GM23338 (cell line): ENCODE data around the gene ABCA5. TPM values are rescaled to one million over a fixed set of nuclear protein-coding genes. Genes with fewer than 3 reads are reported as not detected.
A peak's percentile ranks its signal among the peaks of the same experiment; 100 is the strongest.

Experiments
- ATAC-seq: fragments of 200-7000 bp; cut with Tn5 transposase; 3 replicates; pipeline ENCODE4 v1.9.1; 2020
- DNase-seq: peaks from one replicate; pipeline ENCODE4 v3.0.0-alpha.2; 2015; ENCODE audit warnings: low spot score
- H2AFZ ChIP-seq: fragments of 200-600 bp; sonication (generic); 2 replicates; pipeline ENCODE4 v1.8.0; 2016; ENCODE audit warnings: antibody characterized with exemption, mild to moderate bottlenecking, moderate library complexity
- H3F3A ChIP-seq: fragments of 200-600 bp; sonication (generic); replicated peaks from 2 replicates; pipeline ENCODE4 v1.8.0; 2017; ENCODE audit warnings: antibody characterized with exemption, mixed run types, low read depth
- H3K27ac ChIP-seq: fragments of 200-600 bp; sonication (generic); 2 replicates; pipeline ENCODE4 v1.6.1; 2016; ENCODE audit warnings: low read depth
- H3K27me3 ChIP-seq: fragments of 200-600 bp; sonication (generic); 2 replicates; pipeline ENCODE4 v1.8.0; 2016; ENCODE audit warnings: mild to moderate bottlenecking, mixed run types, moderate library complexity; ENCODE audit not compliant: insufficient read depth
- H3K36me3 ChIP-seq: fragments of 200-600 bp; sonication (generic); 2 replicates; pipeline ENCODE4 v1.8.0; 2016; ENCODE audit warnings: mild to moderate bottlenecking; ENCODE audit not compliant: insufficient read depth
- H3K4me1 ChIP-seq: fragments of 200-600 bp; sonication (generic); 2 replicates; pipeline ENCODE4 v1.8.0; 2016; ENCODE audit warnings: mild to moderate bottlenecking, moderate library complexity; ENCODE audit not compliant: insufficient read depth
- H3K4me2 ChIP-seq: fragments of 200-600 bp; sonication (generic); 2 replicates; pipeline ENCODE4 v1.7.1; 2017; ENCODE audit warnings: mixed run types
- H3K4me3 ChIP-seq: fragments of 200-600 bp; sonication (generic); 2 replicates; pipeline ENCODE4 v1.6.1; 2016; ENCODE audit warnings: mixed run types
- H3K79me2 ChIP-seq: fragments of 200-600 bp; sonication (generic); replicated peaks from 2 replicates; pipeline ENCODE4 v1.8.0; 2017; ENCODE audit warnings: mild to moderate bottlenecking; ENCODE audit not compliant: insufficient read depth
- H3K9me2 ChIP-seq: fragments of 200-600 bp; sonication (generic); 2 replicates; pipeline ENCODE4 v1.8.0; 2017; ENCODE audit not compliant: insufficient read depth
- H4K20me1 ChIP-seq: fragments of 200-600 bp; sonication (generic); replicated peaks from 2 replicates; pipeline ENCODE4 v1.8.0; 2017; ENCODE audit warnings: mild to moderate bottlenecking; ENCODE audit not compliant: insufficient read depth
- H3K27ac Mint-ChIP-seq: 2 replicates; pipeline ENCODE4 v1.8.0; 2020; ENCODE audit warnings: inconsistent platforms, mild to moderate bottlenecking, moderate library complexity, mixed read lengths
- H3K27me3 Mint-ChIP-seq: 3 replicates; pipeline ENCODE4 v1.8.0; 2022; ENCODE audit warnings: low read depth, mild to moderate bottlenecking, moderate library complexity, mixed read lengths, inconsistent platforms; ENCODE audit not compliant: insufficient read depth, poor library complexity
- H3K36me3 Mint-ChIP-seq: 3 replicates; pipeline ENCODE4 v1.8.0; 2021; ENCODE audit warnings: low read depth, mild to moderate bottlenecking, inconsistent platforms, moderate library complexity, mixed read lengths
- H3K4me1 Mint-ChIP-seq: 3 replicates; pipeline ENCODE4 v1.8.0; 2020; ENCODE audit warnings: mild to moderate bottlenecking, inconsistent platforms, mixed read lengths
- H3K4me3 Mint-ChIP-seq: 3 replicates; pipeline ENCODE4 v1.8.0; 2021; ENCODE audit warnings: moderate library complexity, mild to moderate bottlenecking, inconsistent platforms, mixed read lengths
- H3K9me3 Mint-ChIP-seq: 3 replicates; pipeline ENCODE4 v1.8.0; 2020; ENCODE audit warnings: moderate library complexity, mild to moderate bottlenecking, inconsistent platforms, mixed read lengths
- CTCF ChIP-seq, 2 experiments: fragments of 200-600 bp in 1 of 2; sonication (generic) in 1 of 2; conservative IDR thresholded peaks; 2 replicates each; pipeline versions ENCODE4 v1.5.1 to v1.6.1; 2016 to 2017; ENCODE audit warnings: antibody characterized with exemption in 2 of 2, low read depth in 2 of 2, mild to moderate bottlenecking in 2 of 2, moderate library complexity in 1 of 2
- POLR2AphosphoS5 ChIP-seq: IDR thresholded peaks from 2 replicates; pipeline ENCODE4 v1.6.1; 2016; ENCODE audit warnings: antibody characterized with exemption, low read depth
- ZNF114 ChIP-seq: fragments of 250-450 bp; sonication (Bioruptor Pico); IDR thresholded peaks from 2 replicates; pipeline ENCODE4 v1.5.0; 2020; ENCODE audit warnings: mild to moderate bottlenecking, moderate library complexity
- ZNF462 ChIP-seq: fragments of 250-450 bp; sonication (Bioruptor Pico); IDR thresholded peaks from 2 replicates; pipeline ENCODE4 v1.5.0; 2020; ENCODE audit warnings: mild to moderate bottlenecking, moderate library complexity
- polyA plus RNA-seq: library from polyadenylated mRNA; unstranded; fragments of >200 nt; fragmentation: Nextera tagmentation; extraction: Ambion mirVana; gene quantifications from 2 replicates; pipeline ENCODE4 v1.2.1, GENCODE V29; 2016
- total RNA-seq: library from RNA; depleted of rRNA; stranded (reverse); fragments of >200 nt; shearing (Covaris generic); gene quantifications from 2 replicates; pipeline ENCODE4 v1.2.3, GENCODE V29; 2014

The ABCA5 gene
- total and polyA plus RNA-seq, 2 experiments from 2014 or later: 3.1 to 3.4 TPM

GRCh38 chr17:69361156-69361555 lies 34.2 kb upstream of the ABCA5 start:
- Histone ChIP-seq H3K4me1 (peaks cover 8% of the 10 kb centered on the region; the same call in 1 of the 2 replicates), H3K27me3 (no peaks in the 10 kb centered on the region), H3K4me2 (no peak overlapping the region), H4K20me1 (no peaks in the 10 kb centered on the region), H3F3A (no peaks in the 10 kb centered on the region), H3K36me3 (no peaks in the 10 kb centered on the region), H2AFZ (no peak overlapping the region), H3K79me2 (no peaks in the 10 kb centered on the region), H3K27ac (no peak overlapping the region), H3K9me2 (no peaks in the 10 kb centered on the region), H3K4me3 (no peak overlapping the region)
- Mint-ChIP-seq H3K27ac (no peak overlapping the region), H3K4me3 (no peak overlapping the region), H3K4me1 (peaks cover 16% of the 10 kb centered on the region; the same call in 2 of the 3 replicates), H3K9me3 (no peaks in the 10 kb centered on the region), H3K36me3 (no peaks in the 10 kb centered on the region), H3K27me3 (peaks cover 2% of the 10 kb centered on the region)
- TF ChIP-seq ZNF114 (CRISPR knock-in tag): no peak
- ATAC-seq (no peak), DNase-seq (no peak)

GRCh38 chr17:69358688-69359596 lies 32.0 kb upstream of the ABCA5 start:
- Mint-ChIP-seq H3K27ac (no peak overlapping the region), H3K9me3 (no peaks in the 10 kb centered on the region), H3K4me1 (peaks cover 16% of the 10 kb centered on the region; the same call in 2 of the 3 replicates), H3K36me3 (no peaks in the 10 kb centered on the region), H3K27me3 (peaks cover 2% of the 10 kb centered on the region), H3K4me3 (no peak overlapping the region)
- Histone ChIP-seq H3K9me2 (no peaks in the 10 kb centered on the region), H3K27ac (no peak overlapping the region), H3K4me2 (no peak overlapping the region), H3K4me1 (peaks cover 8% of the 10 kb centered on the region; the same call in 1 of the 2 replicates), H3K27me3 (no peaks in the 10 kb centered on the region), H2AFZ (no peak overlapping the region), H3K4me3 (no peak overlapping the region), H3F3A (no peaks in the 10 kb centered on the region), H3K36me3 (no peaks in the 10 kb centered on the region), H4K20me1 (no peaks in the 10 kb centered on the region), H3K79me2 (no peaks in the 10 kb centered on the region)
- peak; percentile 99 for ATAC-seq
- peak; percentile 92 for DNase-seq
- no peak for TF ChIP-seq POLR2AphosphoS5
- TF ChIP-seq ZNF462: peak; percentile 19; the same call in 1 of the 2 replicates
- TF ChIP-seq CTCF (conservative IDR thresholded peaks at IDR 0.05; ENCODE audit: low read depth in 2 of 2): peak; percentile 62 to 87
